ENCODE measurements around the gene ANKS1B. TPM values are rescaled to one million over a fixed set of nuclear protein-coding genes. Genes with fewer than 3 reads are reported as not detected.

ANKS1B gene
- total RNA-seq, 3 donors from 2014 or later (not counting 1 experiment from before 2014, with no cell fraction given): not detected

- no peaks in the 10 kb centered on the region for H3K9me3 ChIP-seq (ENCODE audit: control insufficient read depth, insufficient read depth, low read length)
- intact Hi-C loops (cut with micrococcal nuclease): no loop called here
- no peak overlapping the region for H3K4me3 ChIP-seq (ENCODE audit: low read length)
- H3K27ac ChIP-seq (ENCODE audit: low read length): no peak overlapping the region
- Mint-ChIP-seq H3K27me3 (ENCODE audit: low read depth in 2 of 2) (peaks cover 2 to 9% of the 10 kb centered on the region in 2 donors), H3K36me3 (no peaks in the 10 kb centered on the region), H3K4me1 (no peaks in the 10 kb centered on the region), H3K27ac (no peak overlapping the region), H3K4me3 (no peak overlapping the region), H3K9me3 (peaks cover 2% of the 10 kb centered on the region in 2 donors)
- no peaks in the 10 kb centered on the region for H3K36me3 ChIP-seq (ENCODE audit: control insufficient read depth, insufficient read depth, low read length)
- H3K4me1 ChIP-seq (ENCODE audit: control insufficient read depth, insufficient read depth, low read length): no peaks in the 10 kb centered on the region
- ATAC-seq (no peak), DNase-seq (no peak)
- no peak for TF ChIP-seq CTCF (IDR thresholded peaks at IDR 0.05)
- 78% methylated on average over 3 of the region's 3 CpGs for WGBS (ENCODE audit: insufficient coverage)
- H3K27me3 ChIP-seq (ENCODE audit: control insufficient read depth, insufficient read depth, low read length): no peaks in the 10 kb centered on the region
Observed at GRCh38 chr12:99055299-99055698, 929.4 kb downstream of the ANKS1B start.

GRCh38 chr12:99054601-99055128, 930.1 kb downstream of the ANKS1B start:
- H3K27ac Mint-ChIP-seq: no peak overlapping the region
- H3K9me3 Mint-ChIP-seq: peaks cover 2 to 4% of the 10 kb centered on the region in 2 donors
- H3K27ac ChIP-seq (ENCODE audit: low read length): no peak overlapping the region
- DNase-seq (no peak), ATAC-seq (no peak)
- no peak overlapping the region for H3K4me3 Mint-ChIP-seq
- H3K36me3 Mint-ChIP-seq: no peaks in the 10 kb centered on the region
- 93% methylated on average over 1 of the region's 1 CpG for WGBS (ENCODE audit: insufficient coverage)
- intact Hi-C loops (cut with micrococcal nuclease): no loop called here
- no peaks in the 10 kb centered on the region for H3K4me1 ChIP-seq (ENCODE audit: control insufficient read depth, insufficient read depth, low read length)
- TF ChIP-seq CTCF (IDR thresholded peaks at IDR 0.05): no peak
- no peak overlapping the region for H3K4me3 ChIP-seq (ENCODE audit: low read length)
- H3K4me1 Mint-ChIP-seq: no peaks in the 10 kb centered on the region
- no peaks in the 10 kb centered on the region for H3K27me3 ChIP-seq (ENCODE audit: control insufficient read depth, insufficient read depth, low read length)
- peaks cover 2 to 9% of the 10 kb centered on the region in 2 donors for H3K27me3 Mint-ChIP-seq (ENCODE audit: low read depth in 2 of 2)
- H3K9me3 ChIP-seq (ENCODE audit: control insufficient read depth, insufficient read depth, low read length): no peaks in the 10 kb centered on the region
- no peaks in the 10 kb centered on the region for H3K36me3 ChIP-seq (ENCODE audit: control insufficient read depth, insufficient read depth, low read length)

- 85% methylated on average over 10 of the region's 11 CpGs for WGBS (ENCODE audit: insufficient coverage)
- no peaks in the 10 kb centered on the region for H3K9me3 ChIP-seq (ENCODE audit: control insufficient read depth, insufficient read depth, low read length)
Observed at GRCh38 chr12:99053616-99054362, 930.9 kb downstream of the ANKS1B start.

More at GRCh38 chr12:99053616-99054362, 930.9 kb downstream of the ANKS1B start:
- Histone ChIP-seq H3K36me3 (ENCODE audit: control insufficient read depth, insufficient read depth, low read length) (no peaks in the 10 kb centered on the region), H3K4me1 (ENCODE audit: control insufficient read depth, insufficient read depth, low read length) (no peaks in the 10 kb centered on the region), H3K27me3 (ENCODE audit: control insufficient read depth, insufficient read depth, low read length) (no peaks in the 10 kb centered on the region), H3K27ac (ENCODE audit: low read length) (no peak overlapping the region), H3K4me3 (ENCODE audit: low read length) (no peak overlapping the region)
- Mint-ChIP-seq H3K4me3 (no peak overlapping the region), H3K9me3 (peaks cover 2 to 4% of the 10 kb centered on the region in 2 donors), H3K27ac (no peak overlapping the region), H3K27me3 (ENCODE audit: low read depth in 2 of 2) (peaks cover 2 to 9% of the 10 kb centered on the region in 2 donors), H3K36me3 (no peaks in the 10 kb centered on the region), H3K4me1 (no peaks in the 10 kb centered on the region)
- intact Hi-C loops (cut with micrococcal nuclease): no loop called here
- no peak for TF ChIP-seq CTCF (IDR thresholded peaks at IDR 0.05)
- DNase-seq: no peak
- ATAC-seq: no peak

Measured in natural killer cell (primary cell).